ENCODE data around the gene PPP2R5D. TPM values are rescaled to one million over a fixed set of nuclear protein-coding genes. Genes with fewer than 3 reads are reported as not detected.

Gene PPP2R5D
- total and polyA plus RNA-seq, 9 of the 15 experiments (the other 6 are each of a cell fraction or from before 2014, with no cell fraction given): 1.3 to 96.1 (median 38.4) TPM

- FAIRE-seq: peak; percentile 91
- TF ChIP-seq PREB (CRISPR knock-in tag; IDR thresholded peaks at IDR 0.05) (no peak), ZBTB17 (CRISPR knock-in tag; IDR thresholded peaks at IDR 0.05) (0 out of 2 replicates have a peak, but pooled peaks have one; percentile 48), PHF8 (IDR thresholded peaks at IDR 0.05; ENCODE audit: borderline replicate concordance, low read length) (peak; percentile 97; the same call in 1 of the 2 replicates), POLR2H (tag; IDR thresholded peaks at IDR 0.05; ENCODE audit: low read depth) (peak; percentile 83; the same call in 1 of the 2 replicates), CREM (IDR thresholded peaks at IDR 0.05; ENCODE audit: low read depth) (peak; percentile 88), FOXK1 (CRISPR knock-in tag; IDR thresholded peaks at IDR 0.05; ENCODE audit: borderline replicate concordance) (0 out of 2 replicates have a peak, but pooled peaks have one; percentile 47), GTF2A2 (tag; IDR thresholded peaks at IDR 0.05) (no peak), ZNF592 (IDR thresholded peaks at IDR 0.05) (peak; percentile 71), ZC3H4 (CRISPR knock-in tag; IDR thresholded peaks at IDR 0.05; ENCODE audit: borderline replicate concordance) (no peak), ELF1 (tag; IDR thresholded peaks at IDR 0.05) (peak; percentile 93)
These were observed 5.4 kb upstream of the PPP2R5D start, which contains the start of gene PEX6 for GRCh38 chr6:42978839-42979522. Gene PEX6 (minus strand): TSS chr6:42979181. CDS start chr6:42979150, 31 bp downstream.

More at GRCh38 chr6:42978839-42979522, 5.4 kb upstream of the PPP2R5D start, which contains the start of gene PEX6:
- Histone ChIP-seq H3K4me3 (peak within 1 kb of the TSS; percentile 95), H3K27me3 (ENCODE audit: control insufficient read depth in 2 of 2, insufficient read depth in 2 of 2, low read length in 2 of 2) (no peaks in the 10 kb centered on the region), H3K79me2 (ENCODE audit: control insufficient read depth, insufficient read depth, low read length) (peaks cover 46% of the 10 kb centered on the region), H4K20me1 (replicated peaks; ENCODE audit: control insufficient read depth, insufficient read depth, low read length) (peaks cover 5% of the 10 kb centered on the region; the same call in 1 of the 2 replicates), H3K27ac (ENCODE audit: extremely low read depth, low read depth, low read length) (peak within 1 kb of the TSS; percentile 88), H3K4me1 (replicated peaks in 1 of 2; ENCODE audit: control insufficient read depth in 2 of 2, insufficient read depth in 2 of 2, low read length in 2 of 2) (peaks cover 25 to 32% of the 10 kb centered on the region in 2 experiments; a peak in 4 of 5 replicates), H3K9me1 (ENCODE audit: control insufficient read depth, insufficient read depth, low read length) (no peaks in the 10 kb centered on the region), H3K9me3 (replicated peaks; ENCODE audit: control insufficient read depth, insufficient read depth, low read depth, low read length) (no peaks in the 10 kb centered on the region), H2AFZ (ENCODE audit: low read depth, low read length) (peak within 1 kb of the TSS; percentile 93), H3K9ac (ENCODE audit: insufficient read depth in 1 of 2, low read depth in 2 of 2, low read length in 2 of 2) (peak within 1 kb of the TSS; percentile 96 to 100), H3K36me3 (ENCODE audit: control insufficient read depth, insufficient read depth, low read length) (peaks cover 27% of the 10 kb centered on the region), H3K4me2 (ENCODE audit: insufficient read depth, low read length) (peak within 1 kb of the TSS; percentile 90)
- BruUV-seq (replicated peaks): no TSS peak
- WGBS (ENCODE audit: insufficient coverage, low coverage, missing lambda C conversion rate): under 1% methylated on average over 59 of the region's 59 CpGs
- in situ Hi-C loops (cut with MboI): no loop called here
- intact Hi-C loops (cut with micrococcal nuclease): loop anchor here (1.0 to 2.0 kb wide), 2 partner anchors 36 to 50 kb away; partner anchors contain the start of genes CNPY3 and KLHDC3
- ChIA-PET POLR2A (interaction anchor here (0.6 to 2.5 kb wide), 18 partner anchors 8 to 1266 kb away, joined by 3 to 13 read pairs (median 4); partner anchors contain the start of genes CNPY3, KLHDC3, MEA1 and RPL7L1), CTCF (ENCODE audit: low intra/inter-chr PET ratio) (no interaction called here)
- ATAC-seq (peak; percentile 91), DNase-seq (ENCODE audit: extremely low read depth in 1 of 4, low spot score in 3 of 4) (peak; percentile 94 to 98 (median 94))

All from K562 (cell line).